BJ (cell line): ENCODE data around the gene POU2F1. TPM values are rescaled to one million over a fixed set of nuclear protein-coding genes. Genes with fewer than 3 reads are reported as not detected.
"Not testable (repeated sequence)": the region's sequence is repeated elsewhere in the genome, so short reads cannot be mapped to it uniquely, and the experiment has no call there.

ENCODE experiments used
- CTCF ChIA-PET: fragments of 350-600 bp; formaldehyde crosslinking; extraction: SDS; loops from one replicate; lab custom pipeline; 2021; ENCODE audit warnings: antibody characterized with exemption, inconsistent platforms; lab: Yijun Ruan, JAX
- POLR2A ChIA-PET: fragments of 300-600 bp; sonication (Branson Sonifier 250); formaldehyde crosslinking; extraction: SDS; loops from one replicate; lab custom pipeline; 2021; ENCODE audit warnings: antibody characterized with exemption; lab: Charles Lee
- DNase-seq: peaks from one replicate; pipeline ENCODE4 v3.0.0-alpha.2; 2011; ENCODE audit warnings: low read depth
- H3K27me3 ChIP-seq: 2 replicates; pipeline ENCODE4 v1.6.0; 2011; ENCODE audit warnings: low read length; ENCODE audit not compliant: control insufficient read depth, insufficient read depth
- H3K36me3 ChIP-seq: 2 replicates; pipeline ENCODE4 v1.5.1; 2011; ENCODE audit warnings: low read length; ENCODE audit not compliant: control insufficient read depth, insufficient read depth
- H3K4me3 ChIP-seq: 2 replicates; pipeline ENCODE4 v1.5.1; 2011; ENCODE audit warnings: low read depth, mild to moderate bottlenecking, control low read depth, low read length
- CTCF ChIP-seq: IDR thresholded peaks from 2 replicates; pipeline ENCODE4 v1.5.1; 2011; ENCODE audit warnings: low read depth, mild to moderate bottlenecking, control low read depth, inconsistent platforms, low read length, moderate library complexity; ENCODE audit not compliant: insufficient read depth
- polyA plus RNA-seq: library from polyadenylated mRNA; depleted of rRNA; stranded (reverse); fragments of >200 nt; gene quantifications from 2 replicates; pipeline ENCODE4 v1.2.3, GENCODE V29; 2011

POU2F1 gene
- polyA plus RNA-seq, 1 experiment = 4.6 TPM

GRCh38 chr1:167202049-167202448, 18.6 kb upstream of the POU2F1 start:
- H3K36me3 ChIP-seq = no peaks in the 10 kb centered on the region
- TF ChIP-seq CTCF = no peak
- DNase-seq = no peak
- ChIA-PET CTCF (interaction anchor here (0.7 kb wide), 1 partner anchor 9 kb away, joined by 3 read pairs; no protein-coding TSS in a partner anchor), POLR2A (no interaction called here)
- H3K4me3 ChIP-seq = no peak overlapping the region
- H3K27me3 ChIP-seq = no peaks in the 10 kb centered on the region

DNA sequence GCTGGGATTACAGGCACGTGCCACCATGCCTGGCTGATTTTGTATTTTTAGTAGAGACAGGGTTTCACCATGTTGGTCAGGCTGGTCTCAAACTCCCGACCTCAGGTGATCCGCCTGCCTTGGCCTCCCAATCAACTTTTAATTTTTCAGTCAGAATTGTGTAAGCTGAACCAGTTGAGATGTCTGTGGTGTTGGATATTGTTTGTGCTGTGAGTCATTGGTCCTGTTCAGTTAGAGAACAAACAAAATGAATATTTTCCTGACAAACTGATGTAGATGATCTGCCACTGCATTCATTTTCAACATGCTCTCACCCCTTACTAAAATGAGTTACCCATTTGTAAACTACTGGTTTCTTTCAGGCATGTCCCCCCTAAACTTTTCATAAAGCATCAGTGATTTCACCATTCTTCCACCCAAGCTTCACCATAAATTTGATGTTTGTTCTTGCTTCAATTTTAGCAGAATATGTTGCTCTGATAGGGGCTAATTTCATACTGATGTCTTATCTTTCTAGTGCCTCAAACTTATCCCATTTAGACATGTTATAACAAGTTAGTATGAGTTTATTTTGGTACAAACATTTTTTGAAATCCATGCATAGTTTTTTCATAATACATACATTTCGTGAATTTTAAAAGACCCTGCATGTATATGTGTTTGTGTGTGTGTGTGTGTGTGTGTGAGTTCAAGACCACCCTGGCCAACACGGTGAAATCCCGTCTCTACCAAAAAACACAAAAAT, 15.2 kb upstream of the POU2F1 start:
- H3K4me3 ChIP-seq, DNase-seq, H3K36me3 ChIP-seq, H3K27me3 ChIP-seq, POLR2A ChIA-PET, CTCF ChIA-PET: not testable (repeated sequence)

DNA sequence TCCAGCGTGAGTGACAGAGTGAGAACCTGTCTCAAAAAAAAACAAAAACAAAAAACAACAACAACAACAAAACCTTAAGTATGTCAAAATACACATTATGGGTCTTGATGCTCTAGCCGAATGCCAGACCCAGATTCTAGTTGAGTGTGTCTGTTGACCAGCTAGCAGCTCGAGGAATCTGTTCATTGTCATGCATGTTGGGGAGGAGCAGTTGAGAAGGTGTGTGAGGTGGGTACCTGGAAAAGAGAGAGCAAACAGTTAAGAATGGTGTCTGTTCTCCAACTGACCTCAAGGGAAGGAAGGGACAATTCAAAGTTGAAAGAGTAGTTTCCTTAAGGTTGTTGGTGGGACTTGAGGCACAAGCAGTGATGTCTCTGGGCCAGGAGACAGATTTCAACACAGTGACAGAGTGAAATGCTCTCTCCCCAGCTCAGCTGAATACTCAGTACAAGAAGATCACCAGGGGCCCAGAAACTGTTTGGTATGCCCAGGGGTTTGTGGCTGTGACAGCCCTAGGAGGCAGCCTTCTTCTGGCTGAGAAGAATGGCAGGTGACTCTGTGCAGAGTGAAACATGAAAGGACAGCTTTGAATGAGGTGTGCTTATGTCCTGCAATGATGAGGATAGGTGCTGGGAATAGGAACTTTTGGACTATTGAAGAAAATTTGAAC, 14.4 kb upstream of the POU2F1 start:
- H3K4me3 ChIP-seq = no peak overlapping the region
- no peaks in the 10 kb centered on the region for H3K36me3 ChIP-seq
- H3K27me3 ChIP-seq = peaks cover 2% of the 10 kb centered on the region; the same call in 1 of the 2 replicates
- TF ChIP-seq CTCF = no peak
- no peak for DNase-seq
- POLR2A ChIA-PET = no interaction called here
- CTCF ChIA-PET = no interaction called here

GRCh38 chr1:167207940-167208623, 12.6 kb upstream of the POU2F1 start:
- H3K4me3 ChIP-seq = no peak overlapping the region
- H3K27me3 ChIP-seq = peaks cover 2% of the 10 kb centered on the region; the same call in 1 of the 2 replicates
- TF ChIP-seq CTCF = peak; percentile 16; the same call in 1 of the 2 replicates
- POLR2A ChIA-PET = no interaction called here
- H3K36me3 ChIP-seq = no peaks in the 10 kb centered on the region
- DNase-seq = no peak
- CTCF ChIA-PET = no interaction called here

DNA sequence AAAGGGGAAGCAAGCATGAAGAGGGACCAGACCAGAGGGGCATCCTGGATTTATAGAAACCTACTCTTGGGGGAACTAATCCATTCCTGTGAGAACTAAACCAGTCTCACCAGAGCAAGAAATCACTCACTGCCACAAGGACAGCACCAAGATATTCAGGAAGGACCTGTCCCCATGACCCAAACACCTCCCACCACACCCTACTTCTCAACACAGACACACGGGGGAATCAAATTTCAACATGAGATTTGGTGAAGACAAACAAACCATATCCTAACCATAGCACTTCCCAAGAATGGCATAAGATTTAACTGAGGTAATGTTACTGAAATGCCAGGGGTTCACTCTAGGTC, 12.1 kb upstream of the POU2F1 start:
- TF ChIP-seq CTCF = no peak
- no peak overlapping the region for H3K4me3 ChIP-seq
- DNase-seq = no peak
- ChIA-PET POLR2A (no interaction called here), CTCF (no interaction called here)
- H3K27me3 ChIP-seq = peaks cover 2% of the 10 kb centered on the region; the same call in 1 of the 2 replicates
- H3K36me3 ChIP-seq = no peaks in the 10 kb centered on the region
